Islet precursor cell (in vitro differentiated cells): Measurements from ENCODE around the gene IER3.
"Not testable (repeated sequence)": the region's sequence is repeated elsewhere in the genome, so short reads cannot be mapped to it uniquely, and the experiment has no call there.

Experiments
- DNase-seq: peaks from one replicate; pipeline ENCODE4 v3.0.0-alpha.2; 2018

Gene IER3

GRCh38 chr6:30722280-30723112, 21.9 kb downstream of the IER3 start:
- peak; percentile 84 for DNase-seq

GRCh38 chr6:30722025-30722279, 22.4 kb downstream of the IER3 start:
- DNase-seq, result not testable (repeated sequence)

DNA sequence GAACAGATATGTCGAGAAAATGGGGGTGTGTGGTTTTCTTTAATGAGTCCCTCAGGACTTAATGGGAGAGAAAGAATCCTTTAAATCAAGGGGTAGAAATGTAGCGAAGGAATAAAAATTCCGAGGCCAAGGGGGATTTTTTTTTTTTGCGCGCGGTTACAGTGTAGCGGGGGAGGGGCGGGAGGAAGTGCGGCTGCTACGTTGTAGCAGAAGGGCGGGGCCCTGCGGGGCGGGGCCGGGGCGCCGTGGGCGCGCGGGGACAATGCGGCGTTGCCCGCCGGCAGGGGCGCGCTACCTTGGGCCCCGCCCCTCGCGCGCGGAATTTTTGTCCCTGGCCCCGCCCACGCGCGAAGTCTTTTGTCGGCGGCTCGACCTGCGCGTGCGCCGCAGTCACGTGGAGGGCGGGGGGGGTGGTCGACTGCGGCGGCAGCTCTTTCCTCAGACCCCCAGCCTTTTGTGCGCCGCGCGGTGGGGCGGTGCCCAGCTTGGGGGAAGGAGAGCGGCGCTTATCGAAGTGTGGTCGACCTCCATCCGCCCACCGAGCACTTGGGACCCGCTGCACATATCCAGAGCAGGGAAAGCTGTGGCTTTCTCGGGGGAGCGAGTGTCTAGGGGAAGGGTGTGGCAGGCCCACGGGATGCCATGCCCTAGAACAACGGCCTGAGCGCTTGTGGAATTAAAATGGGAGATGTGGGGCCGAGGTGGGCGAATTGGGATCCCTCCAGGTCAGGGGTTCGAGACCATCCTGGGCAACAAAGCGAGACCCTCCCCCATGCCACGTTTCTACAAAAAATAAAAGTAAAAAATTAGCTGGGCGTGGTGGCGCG, 22.9 kb downstream of the IER3 start:
- peak; percentile 89 for DNase-seq

- DNase-seq, result peak; percentile 76
Measured at GRCh38 chr6:30720738-30721197, 23.6 kb downstream of the IER3 start.

- peak; percentile 99 for DNase-seq
Measured at GRCh38 chr6:30719791-30720737, 24.3 kb downstream of the IER3 start, which contains the start of gene TUBB. TUBB (plus strand) TSS chr6:30720352; CDS start chr6:30720507, 155 bp downstream.

DNA sequence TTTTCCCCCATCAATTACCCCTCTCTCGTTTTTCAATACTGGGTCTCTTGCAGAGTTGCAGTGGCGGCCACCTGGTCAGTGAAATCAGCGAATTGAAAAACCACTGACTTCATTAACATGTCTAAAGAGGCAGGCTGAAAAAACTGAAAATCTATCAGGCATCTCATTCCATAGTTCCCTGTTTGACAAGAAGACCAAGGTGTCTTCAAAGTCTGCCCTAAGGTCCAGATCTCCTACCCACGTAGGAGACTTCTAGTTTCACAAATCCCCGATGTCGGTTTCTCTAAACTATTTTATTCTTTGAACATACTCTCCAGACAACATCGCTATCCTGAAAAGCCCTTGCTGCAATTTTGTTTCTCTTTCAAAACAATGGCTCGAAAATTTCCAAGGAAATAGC, 25.0 kb downstream of the IER3 start:
- DNase-seq, result no peak

- DNase-seq, result not testable (repeated sequence)
Measured at GRCh38 chr6:30717845-30718720, 26.3 kb downstream of the IER3 start.

DNA sequence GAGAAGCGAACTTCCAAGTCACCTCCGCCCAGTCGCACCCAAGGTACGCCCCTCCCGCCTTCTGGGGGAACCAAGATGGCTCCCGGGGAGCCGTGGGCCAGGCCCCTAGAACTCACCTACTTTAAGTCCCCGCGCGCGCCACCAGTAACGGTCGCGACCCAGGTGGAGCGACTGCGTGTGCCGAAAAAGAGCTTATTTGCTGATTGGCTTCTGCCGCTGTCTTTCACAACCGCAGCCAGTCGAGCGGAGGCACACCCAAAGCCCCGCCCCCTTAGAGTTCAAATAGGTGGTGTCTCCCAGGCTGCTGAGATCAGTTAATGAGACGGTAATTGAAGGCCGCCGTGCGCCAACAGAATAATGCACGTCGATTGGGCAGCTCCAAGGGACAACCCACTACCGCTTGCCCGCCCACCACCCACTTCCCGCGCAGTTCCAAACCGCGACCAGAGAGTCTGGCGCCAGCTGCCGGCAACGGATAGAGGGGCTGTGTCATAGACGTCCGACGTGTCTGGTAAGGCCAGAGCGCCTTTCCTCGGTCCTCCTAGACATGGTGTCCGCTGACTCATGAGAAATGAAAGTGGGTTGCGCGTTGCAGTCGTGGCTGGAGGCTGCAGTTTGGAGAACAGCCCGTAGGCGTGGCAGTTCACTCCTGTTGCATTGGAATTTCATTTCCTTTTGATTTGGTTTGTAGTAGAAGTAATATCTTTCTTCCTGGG, 27.1 kb downstream of the IER3 start, which contains the start of gene MDC1:
Gene MDC1 (minus strand): TSS at position 153 of the 716 bp plus-strand sequence. CDS start 2,106 bp downstream, outside the sequence.
- peak; percentile 100 for DNase-seq

GRCh38 chr6:30716879-30717128, 27.5 kb downstream of the IER3 start:
- DNase-seq, result no peak

DNA sequence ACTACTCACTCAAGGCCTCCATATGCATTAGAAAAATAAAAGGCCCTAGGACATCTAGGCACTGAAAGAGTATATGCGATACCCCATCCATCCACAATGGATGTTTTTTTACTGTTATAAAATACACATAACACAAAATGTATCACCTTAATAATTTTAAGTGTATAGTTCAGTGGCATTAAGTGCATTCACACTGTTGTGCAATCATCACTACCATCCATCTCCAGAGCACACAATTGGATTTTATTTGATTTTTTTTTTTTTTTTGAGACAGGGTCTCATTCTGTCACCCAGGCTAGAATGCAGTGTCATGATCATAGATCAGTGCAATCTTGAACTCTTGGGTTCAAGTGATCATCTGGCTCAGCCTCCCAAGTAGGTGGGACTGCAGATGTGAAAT, 30.1 kb downstream of the IER3 start:
- DNase-seq, result no peak

DNA sequence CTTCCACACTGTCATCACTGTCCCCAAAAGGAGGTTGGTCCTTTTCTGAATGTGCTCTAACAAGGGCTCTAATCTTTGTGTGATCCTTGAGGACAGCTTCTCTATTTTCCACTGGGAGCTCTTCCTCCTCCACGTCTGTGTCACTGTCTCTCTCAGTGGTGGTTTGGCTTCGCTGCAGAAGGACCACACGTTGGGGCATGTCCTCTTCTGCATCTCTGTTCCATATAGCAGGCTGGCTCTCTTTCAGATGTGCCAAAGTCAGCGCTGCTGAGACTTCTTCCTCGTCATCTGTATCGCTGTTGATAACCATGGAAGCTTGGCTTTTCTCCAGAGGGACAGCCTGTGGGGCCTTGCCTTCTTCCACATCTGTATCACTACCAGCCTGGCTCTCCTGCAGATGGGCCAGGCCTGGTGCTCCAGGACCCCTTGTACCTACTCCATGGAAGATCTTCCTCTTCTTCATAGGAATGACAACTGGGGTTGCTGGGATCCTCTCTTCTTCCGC, 31.9 kb downstream of the IER3 start:
- no peak for DNase-seq

GRCh38 chr6:30711758-30712380, 32.5 kb downstream of the IER3 start:
- DNase-seq, result no peak

DNA sequence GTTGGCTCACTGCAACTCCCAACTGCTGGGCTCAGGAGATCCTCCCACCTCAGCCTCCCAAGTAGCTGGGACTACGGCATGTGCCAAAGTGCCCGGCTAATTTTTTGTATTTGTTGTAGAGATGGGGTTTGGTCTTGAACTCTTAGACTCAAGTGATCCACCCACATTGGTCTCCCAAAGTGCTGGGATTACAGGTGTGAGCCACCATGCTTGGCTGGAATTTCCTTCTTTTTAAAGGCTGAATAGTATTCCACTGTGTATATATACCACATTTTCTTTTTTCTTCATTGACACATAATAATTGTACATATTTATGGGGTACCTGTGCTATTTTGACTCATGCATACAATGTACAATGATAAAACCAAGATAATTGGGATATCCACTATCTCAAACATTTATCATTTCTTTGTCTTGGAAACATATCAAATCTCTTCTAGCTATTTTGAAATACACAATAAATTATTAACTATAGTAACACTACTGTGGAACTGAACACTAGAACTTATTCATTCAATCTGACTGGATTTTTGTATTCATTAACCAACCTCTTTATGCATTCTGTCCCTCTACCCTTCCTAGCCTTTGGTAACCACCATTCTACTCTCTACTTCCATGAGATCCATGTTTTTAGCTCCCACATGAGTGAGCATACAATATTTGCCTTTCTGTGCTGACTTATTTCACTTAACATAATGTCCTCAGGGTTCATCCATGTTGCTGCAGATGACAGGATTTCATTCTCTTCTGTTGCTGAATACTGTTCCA, 35.1 kb downstream of the IER3 start:
- DNase-seq, result no peak

DNA sequence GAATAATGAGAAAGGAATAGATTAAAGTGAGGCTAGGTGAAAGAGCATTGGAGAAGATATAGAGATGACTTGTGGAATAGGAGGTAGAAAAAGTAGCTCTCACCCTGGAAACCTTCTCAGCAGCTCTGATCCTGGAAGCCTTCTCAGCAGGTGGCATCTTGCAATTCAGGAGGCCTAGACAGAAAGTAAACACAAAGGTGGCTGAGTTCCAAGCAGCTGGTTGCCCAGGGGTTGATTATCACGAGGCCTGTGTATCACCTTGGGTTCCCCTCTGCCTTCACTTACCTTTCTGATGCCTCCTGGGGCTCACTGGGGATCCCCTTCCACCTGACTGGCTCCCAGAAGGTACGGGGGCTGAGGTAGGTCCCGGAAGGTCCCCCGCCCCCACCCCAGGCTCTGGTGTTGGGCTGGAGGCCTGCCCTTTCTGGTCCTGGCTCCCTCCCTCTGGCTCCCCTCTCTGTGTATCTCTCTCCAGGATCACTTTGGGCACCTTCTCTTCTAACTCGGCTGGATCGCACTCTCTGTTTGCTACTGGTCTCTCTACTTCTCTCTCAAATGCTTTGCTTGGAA, 37.0 kb downstream of the IER3 start:
- no peak for DNase-seq

DNA sequence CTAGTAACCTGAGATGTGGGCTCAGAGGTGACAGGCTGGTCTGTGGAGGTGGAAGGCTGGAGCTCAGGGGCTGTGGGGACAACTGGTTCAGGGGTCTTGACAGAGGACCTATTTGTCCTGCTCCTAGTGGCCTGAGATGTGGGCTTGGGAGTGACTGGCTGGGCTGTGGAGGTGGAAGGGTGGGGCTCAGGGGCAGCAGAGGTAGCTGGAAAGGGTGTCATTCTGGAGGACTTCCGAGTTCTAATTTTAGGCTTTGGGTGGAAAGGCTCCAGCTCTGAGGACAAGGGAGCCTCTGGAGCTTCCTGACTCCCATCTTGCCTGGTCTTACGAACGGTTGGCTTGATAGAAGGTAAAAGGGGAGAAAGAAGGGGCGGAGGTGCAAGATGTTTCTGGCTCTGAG, 38.7 kb downstream of the IER3 start:
- DNase-seq, result no peak

DNA sequence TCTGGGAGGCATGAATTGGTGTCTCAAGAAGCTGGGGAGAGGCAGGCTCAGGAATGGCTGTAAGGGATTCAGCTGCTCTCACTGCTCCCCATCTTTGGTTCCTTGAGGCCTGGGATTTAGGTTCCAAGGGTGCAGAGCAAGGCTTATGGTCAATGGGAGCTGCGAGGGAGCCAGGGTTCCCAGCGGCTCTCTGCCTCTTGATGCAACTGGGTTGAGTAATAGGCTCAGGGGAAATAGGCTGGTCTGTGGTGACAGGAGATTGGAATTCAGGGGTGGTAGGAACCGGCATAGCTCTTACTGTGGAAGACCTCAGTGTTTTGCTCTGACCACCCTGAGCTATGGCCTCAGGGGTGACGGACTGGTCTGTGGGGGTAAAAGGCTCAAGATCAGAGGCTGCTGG, 40.5 kb downstream of the IER3 start:
- no peak for DNase-seq

GRCh38 chr6:30703011-30703410, 41.3 kb downstream of the IER3 start:
- no peak for DNase-seq

DNA sequence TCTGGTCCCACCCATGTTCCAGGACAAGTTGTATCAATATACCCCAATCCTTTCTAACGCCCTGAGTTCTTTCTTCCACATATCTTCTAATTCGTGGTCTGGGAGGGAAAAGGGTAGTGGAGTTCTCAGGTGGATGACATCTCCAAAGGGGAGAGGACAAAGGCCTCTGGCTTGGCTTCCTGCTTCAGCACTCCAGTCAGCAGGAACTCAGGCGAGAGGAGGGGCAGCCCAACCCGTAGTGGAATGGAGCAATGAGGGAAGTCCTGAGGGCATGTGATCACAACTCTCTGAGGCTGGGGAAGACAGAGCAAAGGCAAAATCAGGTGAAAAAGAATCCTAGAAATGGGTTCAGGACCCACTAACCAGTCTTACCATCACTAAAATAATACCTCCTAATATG, 44.0 kb downstream of the IER3 start:
- peak; percentile 80 for DNase-seq

GRCh38 chr6:30696432-30696831, 47.9 kb downstream of the IER3 start:
- DNase-seq, result no peak
